Breast epithelium (tissue), 4 donors: Measurements from ENCODE around the gene CSAG2. TPM values are rescaled to one million over a fixed set of nuclear protein-coding genes. Genes with fewer than 3 reads are reported as not detected.
"Not testable (repeated sequence)": the region's sequence is repeated elsewhere in the genome, so short reads cannot be mapped to it uniquely, and the experiment has no call there.

Source experiments
- DNase-seq, 2 donors: peaks; one replicate each; pipeline ENCODE4 v3.0.0-alpha.2; 2019; ENCODE audit warnings: low spot score in 2 of 2
- H3K27ac ChIP-seq, 2 donors: fragments of 200-600 bp; sonication (generic) in 1 of 2; one replicate each; pipeline ENCODE4 v1.5.1; 2016 to 2019; ENCODE audit warnings: mild to moderate bottlenecking in 1 of 2
- H3K27me3 ChIP-seq, 2 donors: fragments of 200-600 bp; sonication (generic) in 1 of 2; one replicate each; pipeline versions ENCODE4 v1.5.1 to v1.6.0; 2017 to 2019; ENCODE audit warnings: control low read depth in 1 of 2, mild to moderate bottlenecking in 1 of 2
- H3K36me3 ChIP-seq: fragments of 200-600 bp; one replicate; pipeline ENCODE4 v1.5.1; 2019
- H3K4me1 ChIP-seq, 2 donors: fragments of 200-600 bp; sonication (generic); one replicate each; pipeline ENCODE4 v1.5.1; 2016 to 2019; ENCODE audit warnings: control low read depth in 1 of 2
- H3K4me3 ChIP-seq, 3 donors: fragments of 200-600 bp; sonication (generic); 1 replicate in 2 of 3; 2 replicates in 1 of 3; pipeline ENCODE4 v1.5.1; 2016 to 2019; ENCODE audit warnings: mild to moderate bottlenecking in 3 of 3, moderate library complexity in 2 of 3
- H3K9me3 ChIP-seq, 2 donors: fragments of 200-600 bp; sonication (generic) in 1 of 2; one replicate each; pipeline ENCODE4 v1.5.1; 2016 to 2019; ENCODE audit warnings: control low read depth in 1 of 2
- POLR2A ChIP-seq: fragments of 450-650 bp; IDR thresholded peaks from one replicate; pipeline ENCODE4 v1.6.1; 2016; ENCODE audit warnings: antibody characterized with exemption, mild to moderate bottlenecking, moderate library complexity
- POLR2AphosphoS5 ChIP-seq, 3 donors: sonication (generic); formaldehyde crosslinking; IDR thresholded peaks; one replicate each; pipeline ENCODE4 v1.6.1; 2017; ENCODE audit warnings: antibody characterized with exemption in 3 of 3
- intact Hi-C: fragments of 100-400 bp; cut with DNase I; formaldehyde crosslinking; loops from one replicate; pipeline ENCODE4 v1.15.1; 2023; ENCODE audit warnings: low total_unique reads
- total RNA-seq, 3 donors: library from RNA; depleted of rRNA; stranded (reverse); fragments of >200 nt; gene quantifications; one replicate each; pipeline ENCODE4 v1.1.0, GENCODE V29; 2016
- TF ChIP-seq, protein P1 (sequence below), 3 donors: fragments of 450-650 bp; IDR thresholded peaks; one replicate each; pipeline ENCODE4 v1.5.1; 2016 to 2017; ENCODE audit warnings: antibody characterized with exemption in 3 of 3, mild to moderate bottlenecking in 3 of 3, moderate library complexity in 3 of 3

CSAG2 gene, protein sequence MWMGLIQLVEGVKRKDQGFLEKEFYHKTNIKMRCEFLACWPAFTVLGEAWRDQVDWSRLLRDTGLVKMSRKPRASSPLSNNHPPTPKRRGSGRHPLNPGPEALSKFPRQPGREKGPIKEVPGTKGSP
- total RNA-seq: not detected

DNA sequence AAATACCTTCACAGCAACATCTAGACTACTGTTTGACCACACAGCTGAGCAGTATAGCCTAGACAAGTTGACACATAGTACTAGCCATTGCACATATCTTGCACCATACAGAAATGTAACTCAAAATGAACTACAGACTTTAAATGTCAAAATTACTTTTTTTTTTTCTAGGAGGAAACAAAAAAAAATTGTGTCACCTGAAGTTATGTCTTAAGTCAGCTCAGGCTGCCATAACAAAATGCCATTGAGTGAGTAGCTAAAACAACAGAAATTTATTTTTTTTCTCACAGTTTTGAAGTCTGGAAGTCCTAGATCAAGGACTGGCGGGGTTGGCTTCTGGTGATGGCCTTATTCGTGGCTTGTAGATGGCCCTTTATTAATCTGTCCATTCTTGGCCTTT is at the start of gene CSAG2:
TSS of gene CSAG2 (minus strand) at position 101 of the 400 bp plus-strand sequence. CDS start 161 bp downstream, outside the sequence.
- intact Hi-C loops, H3K4me3 ChIP-seq, H3K9me3 ChIP-seq, H3K36me3 ChIP-seq, DNase-seq, H3K27ac ChIP-seq, H3K27me3 ChIP-seq, H3K4me1 ChIP-seq: not testable (repeated sequence)

DNA sequence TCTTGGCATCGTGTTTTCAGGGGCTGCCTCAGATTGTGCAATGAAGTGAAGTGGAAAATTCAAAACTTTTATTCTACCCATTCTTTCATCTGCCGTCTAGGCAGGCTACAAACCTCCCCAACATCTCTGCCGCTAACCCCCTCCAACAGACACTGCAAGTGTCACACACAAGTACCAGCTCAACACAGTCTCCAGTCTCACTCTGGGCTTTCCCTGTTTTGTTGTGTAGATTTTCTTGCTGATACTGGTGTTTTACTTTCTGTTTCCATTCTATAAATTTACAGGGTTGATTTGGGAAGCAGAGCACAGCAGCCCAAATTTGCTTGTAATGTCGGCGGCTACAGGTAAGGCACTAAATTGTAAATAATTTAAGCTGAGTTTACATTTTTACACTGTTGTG is 45.8 kb upstream of the CSAG2 start:
- H3K36me3 ChIP-seq, H3K4me1 ChIP-seq, DNase-seq, H3K27ac ChIP-seq, intact Hi-C loops, H3K4me3 ChIP-seq, H3K9me3 ChIP-seq, H3K27me3 ChIP-seq: not testable (repeated sequence)

DNA sequence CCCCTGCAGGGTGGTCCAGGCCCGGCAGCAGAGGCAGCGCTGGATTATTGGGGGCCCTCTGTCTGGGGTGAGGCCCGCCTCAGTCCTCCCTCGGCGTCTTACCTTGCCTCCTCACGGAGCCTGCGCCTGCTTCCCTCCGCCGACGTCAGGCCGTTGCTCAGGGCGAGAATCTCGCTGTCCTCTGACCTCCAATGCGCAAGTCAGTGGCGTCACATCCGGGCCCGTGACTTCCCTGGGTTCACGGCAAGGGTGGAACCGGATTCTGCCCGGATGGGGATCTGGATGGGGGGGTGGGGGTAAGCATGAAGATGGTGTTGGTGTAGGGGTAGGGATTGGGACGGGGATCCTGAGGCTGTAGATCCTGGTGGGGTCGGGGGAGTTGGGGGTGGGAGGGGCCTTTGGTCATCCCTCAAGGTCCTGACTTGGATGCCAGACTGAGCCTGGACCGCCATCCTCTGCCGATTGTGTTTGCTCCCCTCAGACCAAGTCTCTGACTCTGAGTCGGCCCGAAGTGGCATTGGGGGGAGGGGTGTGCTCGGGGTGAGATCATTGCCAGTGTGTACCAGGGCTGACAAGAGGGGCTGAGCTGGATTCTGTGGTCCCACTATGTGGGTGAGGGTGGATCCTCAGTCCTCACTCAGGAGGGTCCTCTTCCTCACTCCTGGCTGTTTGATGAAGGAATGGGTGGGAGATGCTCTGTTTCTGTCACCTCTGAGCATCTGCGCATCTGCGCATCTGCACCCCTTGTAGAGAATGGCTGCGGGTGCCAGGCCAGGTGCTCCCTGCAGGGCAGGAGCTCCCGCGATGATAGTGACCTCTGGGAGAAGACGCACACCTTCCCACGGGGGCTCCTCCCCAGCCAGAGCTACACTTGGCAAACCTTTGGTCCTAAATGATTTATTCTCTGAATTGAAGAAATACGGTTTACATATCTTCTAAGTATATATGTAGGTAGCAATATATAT is 44.9 kb upstream of the CSAG2 start, which contains the start of gene MAGEA2:
TSS of gene MAGEA2 (minus strand) at position 157 of the 965 bp plus-strand sequence. CDS start 2,479 bp downstream, outside the sequence.
- H3K36me3 ChIP-seq, H3K27ac ChIP-seq, H3K9me3 ChIP-seq, H3K27me3 ChIP-seq, DNase-seq, H3K4me1 ChIP-seq, H3K4me3 ChIP-seq, intact Hi-C loops: not testable (repeated sequence)

DNA sequence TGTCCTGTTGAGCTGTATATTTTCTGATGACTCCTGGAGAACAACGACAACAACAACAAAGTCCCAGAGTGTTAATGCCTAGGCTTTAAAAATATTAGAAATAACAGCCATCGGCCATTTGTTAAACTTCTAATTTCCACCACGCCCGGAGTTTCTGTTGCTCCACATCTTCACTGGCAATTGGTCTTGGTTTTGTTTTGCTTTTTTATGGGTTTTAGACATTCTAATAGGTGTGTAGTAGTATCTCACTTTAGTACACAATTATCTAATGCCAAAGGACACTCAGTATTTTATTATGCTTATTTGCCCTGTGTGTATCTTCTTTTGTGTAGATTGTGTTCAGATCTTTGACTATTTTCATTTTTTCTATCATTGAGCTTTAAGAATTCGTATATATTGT is 29.5 kb upstream of the CSAG2 start:
- Histone ChIP-seq H3K4me1 (no peaks in the 10 kb centered on the region), H3K9me3 (no peaks in the 10 kb centered on the region), H3K36me3 (no peaks in the 10 kb centered on the region), H3K4me3 (no peak overlapping the region), H3K27me3 (peaks cover 0 to 14% of the 10 kb centered on the region in 2 donors), H3K27ac (no peak overlapping the region)
- intact Hi-C loops: no loop called here
- no peak for DNase-seq
- TF ChIP-seq POLR2AphosphoS5 (IDR thresholded peaks at IDR 0.05) (no peak), POLR2A (no peak)
- TF ChIP-seq, protein P1, sequence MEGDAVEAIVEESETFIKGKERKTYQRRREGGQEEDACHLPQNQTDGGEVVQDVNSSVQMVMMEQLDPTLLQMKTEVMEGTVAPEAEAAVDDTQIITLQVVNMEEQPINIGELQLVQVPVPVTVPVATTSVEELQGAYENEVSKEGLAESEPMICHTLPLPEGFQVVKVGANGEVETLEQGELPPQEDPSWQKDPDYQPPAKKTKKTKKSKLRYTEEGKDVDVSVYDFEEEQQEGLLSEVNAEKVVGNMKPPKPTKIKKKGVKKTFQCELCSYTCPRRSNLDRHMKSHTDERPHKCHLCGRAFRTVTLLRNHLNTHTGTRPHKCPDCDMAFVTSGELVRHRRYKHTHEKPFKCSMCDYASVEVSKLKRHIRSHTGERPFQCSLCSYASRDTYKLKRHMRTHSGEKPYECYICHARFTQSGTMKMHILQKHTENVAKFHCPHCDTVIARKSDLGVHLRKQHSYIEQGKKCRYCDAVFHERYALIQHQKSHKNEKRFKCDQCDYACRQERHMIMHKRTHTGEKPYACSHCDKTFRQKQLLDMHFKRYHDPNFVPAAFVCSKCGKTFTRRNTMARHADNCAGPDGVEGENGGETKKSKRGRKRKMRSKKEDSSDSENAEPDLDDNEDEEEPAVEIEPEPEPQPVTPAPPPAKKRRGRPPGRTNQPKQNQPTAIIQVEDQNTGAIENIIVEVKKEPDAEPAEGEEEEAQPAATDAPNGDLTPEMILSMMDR (IDR thresholded peaks at IDR 0.05): no peak

DNA sequence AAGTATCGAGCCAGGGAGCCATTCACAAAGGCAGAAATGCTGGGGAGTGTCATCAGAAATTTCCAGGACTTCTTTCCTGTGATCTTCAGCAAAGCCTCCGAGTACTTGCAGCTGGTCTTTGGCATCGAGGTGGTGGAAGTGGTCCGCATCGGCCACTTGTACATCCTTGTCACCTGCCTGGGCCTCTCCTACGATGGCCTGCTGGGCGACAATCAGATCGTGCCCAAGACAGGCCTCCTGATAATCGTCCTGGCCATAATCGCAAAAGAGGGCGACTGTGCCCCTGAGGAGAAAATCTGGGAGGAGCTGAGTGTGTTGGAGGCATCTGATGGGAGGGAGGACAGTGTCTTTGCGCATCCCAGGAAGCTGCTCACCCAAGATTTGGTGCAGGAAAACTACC is 27.5 kb upstream of the CSAG2 start:
- H3K4me3 ChIP-seq: not testable (repeated sequence)

DNA sequence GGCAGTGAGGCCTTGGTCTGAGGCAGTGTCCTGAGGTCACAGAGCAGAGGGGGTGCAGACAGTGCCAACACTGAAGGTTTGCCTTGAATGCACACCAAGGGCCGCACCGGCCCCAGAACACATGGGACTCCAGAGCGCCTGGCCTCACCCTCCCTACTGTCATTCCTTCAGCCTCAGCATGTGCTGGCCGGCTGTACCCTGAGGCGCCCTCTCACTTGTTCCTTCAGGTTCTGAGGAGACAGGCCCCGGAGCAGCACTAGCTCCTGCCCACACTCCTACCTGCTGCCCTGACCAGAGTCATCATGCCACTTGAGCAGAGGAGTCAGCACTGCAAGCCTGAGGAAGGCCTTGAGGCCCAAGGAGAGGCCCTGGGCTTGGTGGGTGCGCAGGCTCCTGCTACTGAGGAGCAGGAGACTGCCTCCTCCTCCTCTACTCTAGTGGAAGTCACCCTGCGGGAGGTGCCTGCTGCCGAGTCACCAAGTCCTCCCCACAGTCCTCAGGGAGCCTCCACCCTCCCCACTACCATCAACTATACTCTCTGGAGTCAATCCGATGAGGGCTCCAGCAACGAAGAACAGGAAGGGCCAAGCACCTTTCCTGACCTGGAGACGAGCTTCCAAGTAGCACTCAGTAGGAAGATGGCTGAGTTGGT is 26.9 kb upstream of the CSAG2 start:
- H3K27me3 ChIP-seq: peaks cover 0 to 9% of the 10 kb centered on the region in 2 donors
- no peak overlapping the region for H3K4me3 ChIP-seq
- H3K27ac ChIP-seq: no peak overlapping the region
- H3K4me1 ChIP-seq: no peaks in the 10 kb centered on the region
- no peak for DNase-seq
- no peak for TF ChIP-seq POLR2AphosphoS5 (IDR thresholded peaks at IDR 0.05)
- TF ChIP-seq, protein P1 (IDR thresholded peaks at IDR 0.05): no peak
- TF ChIP-seq POLR2A: no peak
- no peaks in the 10 kb centered on the region for H3K9me3 ChIP-seq
- intact Hi-C loops: no loop called here
- no peaks in the 10 kb centered on the region for H3K36me3 ChIP-seq

More for the DNA sequence above, 27.5 kb upstream of the CSAG2 start:
- H3K9me3 ChIP-seq, H3K27me3 ChIP-seq, DNase-seq, intact Hi-C loops, H3K27ac ChIP-seq, H3K4me1 ChIP-seq, H3K36me3 ChIP-seq: not testable (repeated sequence)

DNA sequence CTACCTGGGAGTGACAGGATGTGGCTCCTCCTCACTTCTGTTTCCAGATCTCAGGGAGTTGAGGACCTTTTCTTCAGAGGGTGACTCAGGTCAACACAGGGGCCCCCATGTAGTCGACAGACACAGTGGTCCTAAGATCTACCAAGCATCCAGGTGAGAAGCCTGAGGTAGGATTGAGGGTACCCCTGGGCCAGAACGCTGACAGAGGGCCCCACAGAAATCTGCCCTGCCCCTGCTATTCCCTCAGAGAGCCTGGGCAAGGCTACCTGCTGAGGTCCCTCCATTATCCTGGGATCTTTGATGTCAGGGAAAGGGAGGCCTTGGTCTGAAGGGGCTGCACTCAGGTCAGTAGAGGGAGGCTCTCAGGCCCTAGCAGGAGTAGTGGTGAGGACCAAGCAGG is 26.0 kb upstream of the CSAG2 start:
- peaks cover 0 to 9% of the 10 kb centered on the region in 2 donors for H3K27me3 ChIP-seq
- intact Hi-C loops: no loop called here
- no peaks in the 10 kb centered on the region for H3K36me3 ChIP-seq
- H3K9me3 ChIP-seq: no peaks in the 10 kb centered on the region
- H3K27ac ChIP-seq: no peak overlapping the region
- DNase-seq: no peak
- H3K4me1 ChIP-seq: no peaks in the 10 kb centered on the region
- no peak overlapping the region for H3K4me3 ChIP-seq
- no peak for TF ChIP-seq POLR2AphosphoS5 (IDR thresholded peaks at IDR 0.05)
- no peak for TF ChIP-seq POLR2A
- TF ChIP-seq, protein P1 (IDR thresholded peaks at IDR 0.05): no peak

DNA sequence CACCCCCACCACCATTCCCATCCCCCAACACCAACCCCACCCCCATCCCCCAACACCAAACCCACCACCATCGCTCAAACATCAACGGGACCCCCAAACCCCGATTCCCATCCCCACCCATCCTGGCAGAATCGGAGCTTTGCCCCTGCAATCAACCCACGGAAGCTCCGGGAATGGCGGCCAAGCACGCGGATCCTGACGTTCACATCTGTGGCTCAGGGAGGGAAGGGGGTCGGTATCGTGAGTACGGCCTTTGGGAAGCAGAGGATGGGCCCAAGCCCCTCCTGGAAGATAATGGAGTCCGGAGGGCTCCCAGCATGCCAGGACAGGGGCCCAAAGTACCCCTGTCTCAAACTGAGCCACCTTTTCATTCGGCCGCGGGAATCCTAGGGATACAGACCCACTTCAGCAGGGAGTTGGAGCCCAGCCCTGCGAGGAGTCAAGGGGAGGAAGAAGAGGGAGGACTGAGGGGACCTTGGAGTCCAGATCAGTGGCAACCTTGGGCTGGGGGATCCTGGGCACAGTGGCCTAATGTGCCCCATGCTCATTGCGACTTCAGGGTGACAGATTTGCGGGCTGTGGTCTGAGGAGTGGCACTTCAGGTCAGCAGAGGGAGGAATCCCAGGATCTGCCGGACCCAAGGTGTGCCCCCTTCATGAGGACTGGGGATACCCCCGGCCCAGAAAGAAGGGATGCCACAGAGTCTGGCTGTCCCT is 25.2 kb upstream of the CSAG2 start:
- H3K4me3 ChIP-seq, H3K27me3 ChIP-seq, DNase-seq, H3K27ac ChIP-seq, intact Hi-C loops, H3K36me3 ChIP-seq, H3K9me3 ChIP-seq, H3K4me1 ChIP-seq: not testable (repeated sequence)
